HEK293 (cell line): ENCODE measurements around the gene COL11A2.

Experiments
- KLF10 ChIP-seq: fragments of 450-650 bp; IDR thresholded peaks from 2 replicates; pipeline ENCODE4 v1.5.1; 2018; ENCODE audit warnings: missing biosample characterization, mild to moderate bottlenecking, missing genetic modification characterization
- KLF16 ChIP-seq: fragments of 450-650 bp; formaldehyde crosslinking; IDR thresholded peaks from 2 replicates; pipeline ENCODE4 v1.5.1; 2017; ENCODE audit warnings: missing biosample characterization, missing genetic modification characterization
- KLF8 ChIP-seq: fragments of 450-650 bp; formaldehyde crosslinking; IDR thresholded peaks from 2 replicates; pipeline ENCODE4 v1.5.1; 2016; ENCODE audit warnings: missing biosample characterization, missing genetic modification characterization
- ZNF112 ChIP-seq: fragments of 450-650 bp; formaldehyde crosslinking; IDR thresholded peaks from 2 replicates; pipeline ENCODE4 v1.5.0; 2017; ENCODE audit warnings: missing biosample characterization, missing genetic modification characterization
- ZNF146 ChIP-seq: fragments of 450-650 bp; formaldehyde crosslinking; IDR thresholded peaks from 2 replicates; pipeline ENCODE4 v1.5.1; 2016; ENCODE audit warnings: missing biosample characterization, missing genetic modification characterization
- ZNF174 ChIP-seq: fragments of 450-650 bp; formaldehyde crosslinking; IDR thresholded peaks from 2 replicates; pipeline ENCODE4 v1.5.0; 2017; ENCODE audit warnings: missing biosample characterization, mild to moderate bottlenecking, missing genetic modification characterization
- ZNF223 ChIP-seq: fragments of 450-650 bp; formaldehyde crosslinking; IDR thresholded peaks from 2 replicates; pipeline ENCODE4 v1.5.1; 2016; ENCODE audit warnings: missing biosample characterization, missing genetic modification characterization
- ZNF266 ChIP-seq: fragments of 450-650 bp; formaldehyde crosslinking; IDR thresholded peaks from 2 replicates; pipeline ENCODE4 v1.5.1; 2016; ENCODE audit warnings: missing biosample characterization, missing genetic modification characterization, low read depth
- ZNF416 ChIP-seq: fragments of 450-650 bp; formaldehyde crosslinking; IDR thresholded peaks from 2 replicates; pipeline ENCODE4 v1.5.1; 2016; ENCODE audit warnings: missing biosample characterization, missing genetic modification characterization
- ZNF423 ChIP-seq: fragments of 450-650 bp; formaldehyde crosslinking; IDR thresholded peaks from 2 replicates; pipeline ENCODE4 v1.5.1; 2016; ENCODE audit warnings: missing biosample characterization, missing genetic modification characterization
- ZNF510 ChIP-seq: fragments of 450-650 bp; formaldehyde crosslinking; IDR thresholded peaks from 2 replicates; pipeline ENCODE4 v1.5.1; 2018; ENCODE audit warnings: mild to moderate bottlenecking, missing genetic modification characterization, missing biosample characterization; ENCODE audit not compliant: insufficient replicate concordance
- ZNF529 ChIP-seq: fragments of 450-650 bp; formaldehyde crosslinking; IDR thresholded peaks from 2 replicates; pipeline ENCODE4 v1.5.1; 2017; ENCODE audit warnings: missing genetic modification characterization, missing biosample characterization; ENCODE audit not compliant: insufficient replicate concordance
- ZNF624 ChIP-seq: fragments of 450-650 bp; formaldehyde crosslinking; IDR thresholded peaks from 2 replicates; pipeline ENCODE4 v1.5.1; 2017; ENCODE audit warnings: missing biosample characterization, missing genetic modification characterization
- ZNF660 ChIP-seq: fragments of 450-650 bp; IDR thresholded peaks from 2 replicates; pipeline ENCODE4 v1.5.1; 2018; ENCODE audit warnings: missing biosample characterization, mild to moderate bottlenecking, missing genetic modification characterization
- ZXDB ChIP-seq: fragments of 450-650 bp; formaldehyde crosslinking; IDR thresholded peaks from 2 replicates; pipeline ENCODE4 v1.5.1; 2016; ENCODE audit warnings: missing biosample characterization, missing genetic modification characterization
- TF ChIP-seq, protein P1 (sequence below): fragments of 450-650 bp; formaldehyde crosslinking; IDR thresholded peaks from 2 replicates; pipeline ENCODE4 v1.5.1; 2016; ENCODE audit warnings: missing biosample characterization, missing genetic modification characterization
- TF ChIP-seq, protein P2 (sequence below): fragments of 450-650 bp; formaldehyde crosslinking; IDR thresholded peaks from 2 replicates; pipeline ENCODE4 v1.5.1; 2016; ENCODE audit warnings: missing biosample characterization, missing genetic modification characterization
- TF ChIP-seq, protein P3 (sequence below): fragments of 450-650 bp; formaldehyde crosslinking; conservative IDR thresholded peaks from 2 replicates; pipeline ENCODE4 v1.5.1; 2016; ENCODE audit warnings: low read depth, missing biosample characterization, missing genetic modification characterization
- TF ChIP-seq, protein P4 (sequence below): fragments of 450-650 bp; formaldehyde crosslinking; IDR thresholded peaks from 2 replicates; pipeline ENCODE4 v1.5.1; 2016; ENCODE audit warnings: missing biosample characterization, missing genetic modification characterization
- TF ChIP-seq, protein P5 (sequence below): fragments of 450-650 bp; formaldehyde crosslinking; IDR thresholded peaks from 2 replicates; pipeline ENCODE4 v1.5.1; 2017; ENCODE audit warnings: missing biosample characterization, missing genetic modification characterization
- TF ChIP-seq, protein P6 (sequence below): fragments of 450-650 bp; formaldehyde crosslinking; IDR thresholded peaks from 2 replicates; pipeline ENCODE4 v1.5.1; 2016; ENCODE audit warnings: missing biosample characterization, missing genetic modification characterization

Gene COL11A2

DNA sequence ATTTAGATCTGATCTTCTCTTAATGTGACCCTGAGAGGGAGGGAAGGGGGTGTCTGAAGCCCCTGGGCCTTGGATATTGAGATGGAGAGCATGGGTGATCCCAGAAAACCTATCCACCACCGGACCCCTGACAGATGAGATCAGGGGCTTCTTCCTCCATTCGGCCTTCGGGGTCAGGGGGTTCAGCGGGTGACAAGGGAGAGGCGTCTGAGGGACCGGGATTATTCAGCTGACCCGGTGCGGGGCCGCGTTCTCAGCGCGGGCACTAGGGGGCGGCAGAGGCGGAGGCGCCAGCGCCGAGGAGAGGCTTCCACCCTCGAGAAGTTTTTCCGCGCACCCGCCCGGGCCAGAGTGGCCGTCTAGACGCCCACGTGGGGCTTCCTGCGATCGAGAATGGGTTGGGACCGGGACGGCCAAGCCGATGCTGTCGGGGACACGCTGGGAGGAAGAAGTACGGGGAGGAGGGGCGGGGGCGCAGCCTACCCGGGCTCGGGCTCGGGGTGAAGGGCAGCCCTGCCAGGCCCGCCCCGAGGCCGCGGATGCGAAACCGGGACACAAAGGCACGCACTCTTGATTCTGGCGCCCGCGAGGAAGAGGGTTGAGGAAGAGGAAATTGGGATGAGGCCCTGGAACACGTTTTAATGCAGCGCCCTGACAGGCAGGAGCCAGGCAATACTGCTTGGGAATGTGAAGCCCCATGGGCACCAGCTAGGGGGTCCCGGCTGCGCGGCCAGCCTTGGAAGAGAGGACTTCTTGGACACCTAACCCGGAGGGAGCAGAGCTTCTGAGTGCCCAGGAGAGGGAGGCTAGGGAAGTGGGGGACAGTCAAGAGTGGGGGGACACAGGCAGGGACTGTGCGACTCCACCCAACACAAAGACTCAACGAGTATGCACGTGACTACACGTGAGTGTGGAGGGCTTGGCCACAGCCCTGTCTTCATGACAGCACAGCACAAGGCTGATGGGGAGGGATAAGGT is 30.6 kb downstream of the COL11A2 start (continued):
- TF ChIP-seq, protein P1, sequence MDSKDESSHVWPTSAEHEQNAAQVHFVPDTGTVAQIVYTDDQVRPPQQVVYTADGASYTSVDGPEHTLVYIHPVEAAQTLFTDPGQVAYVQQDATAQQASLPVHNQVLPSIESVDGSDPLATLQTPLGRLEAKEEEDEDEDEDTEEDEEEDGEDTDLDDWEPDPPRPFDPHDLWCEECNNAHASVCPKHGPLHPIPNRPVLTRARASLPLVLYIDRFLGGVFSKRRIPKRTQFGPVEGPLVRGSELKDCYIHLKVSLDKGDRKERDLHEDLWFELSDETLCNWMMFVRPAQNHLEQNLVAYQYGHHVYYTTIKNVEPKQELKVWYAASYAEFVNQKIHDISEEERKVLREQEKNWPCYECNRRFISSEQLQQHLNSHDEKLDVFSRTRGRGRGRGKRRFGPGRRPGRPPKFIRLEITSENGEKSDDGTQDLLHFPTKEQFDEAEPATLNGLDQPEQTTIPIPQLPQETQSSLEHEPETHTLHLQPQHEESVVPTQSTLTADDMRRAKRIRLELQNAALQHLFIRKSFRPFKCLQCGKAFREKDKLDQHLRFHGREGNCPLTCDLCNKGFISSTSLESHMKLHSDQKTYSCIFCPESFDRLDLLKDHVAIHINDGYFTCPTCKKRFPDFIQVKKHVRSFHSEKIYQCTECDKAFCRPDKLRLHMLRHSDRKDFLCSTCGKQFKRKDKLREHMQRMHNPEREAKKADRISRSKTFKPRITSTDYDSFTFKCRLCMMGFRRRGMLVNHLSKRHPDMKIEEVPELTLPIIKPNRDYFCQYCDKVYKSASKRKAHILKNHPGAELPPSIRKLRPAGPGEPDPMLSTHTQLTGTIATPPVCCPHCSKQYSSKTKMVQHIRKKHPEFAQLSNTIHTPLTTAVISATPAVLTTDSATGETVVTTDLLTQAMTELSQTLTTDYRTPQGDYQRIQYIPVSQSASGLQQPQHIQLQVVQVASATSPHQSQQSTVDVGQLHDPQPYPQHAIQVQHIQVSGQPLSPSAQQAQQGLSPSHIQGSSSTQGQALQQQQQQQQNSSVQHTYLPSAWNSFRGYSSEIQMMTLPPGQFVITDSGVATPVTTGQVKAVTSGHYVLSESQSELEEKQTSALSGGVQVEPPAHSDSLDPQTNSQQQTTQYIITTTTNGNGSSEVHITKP (tag by site-specific recombination), result peak; percentile 61
- no peak for TF ChIP-seq ZNF416 (tag by site-specific recombination)
- TF ChIP-seq ZNF112 (tag by site-specific recombination), result no peak
- no peak for TF ChIP-seq ZNF660
- TF ChIP-seq, protein P2, sequence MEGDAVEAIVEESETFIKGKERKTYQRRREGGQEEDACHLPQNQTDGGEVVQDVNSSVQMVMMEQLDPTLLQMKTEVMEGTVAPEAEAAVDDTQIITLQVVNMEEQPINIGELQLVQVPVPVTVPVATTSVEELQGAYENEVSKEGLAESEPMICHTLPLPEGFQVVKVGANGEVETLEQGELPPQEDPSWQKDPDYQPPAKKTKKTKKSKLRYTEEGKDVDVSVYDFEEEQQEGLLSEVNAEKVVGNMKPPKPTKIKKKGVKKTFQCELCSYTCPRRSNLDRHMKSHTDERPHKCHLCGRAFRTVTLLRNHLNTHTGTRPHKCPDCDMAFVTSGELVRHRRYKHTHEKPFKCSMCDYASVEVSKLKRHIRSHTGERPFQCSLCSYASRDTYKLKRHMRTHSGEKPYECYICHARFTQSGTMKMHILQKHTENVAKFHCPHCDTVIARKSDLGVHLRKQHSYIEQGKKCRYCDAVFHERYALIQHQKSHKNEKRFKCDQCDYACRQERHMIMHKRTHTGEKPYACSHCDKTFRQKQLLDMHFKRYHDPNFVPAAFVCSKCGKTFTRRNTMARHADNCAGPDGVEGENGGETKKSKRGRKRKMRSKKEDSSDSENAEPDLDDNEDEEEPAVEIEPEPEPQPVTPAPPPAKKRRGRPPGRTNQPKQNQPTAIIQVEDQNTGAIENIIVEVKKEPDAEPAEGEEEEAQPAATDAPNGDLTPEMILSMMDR (tag by site-specific recombination), result peak; percentile 90
- no peak for TF ChIP-seq ZNF510 (tag by site-specific recombination)
- TF ChIP-seq, protein P3, sequence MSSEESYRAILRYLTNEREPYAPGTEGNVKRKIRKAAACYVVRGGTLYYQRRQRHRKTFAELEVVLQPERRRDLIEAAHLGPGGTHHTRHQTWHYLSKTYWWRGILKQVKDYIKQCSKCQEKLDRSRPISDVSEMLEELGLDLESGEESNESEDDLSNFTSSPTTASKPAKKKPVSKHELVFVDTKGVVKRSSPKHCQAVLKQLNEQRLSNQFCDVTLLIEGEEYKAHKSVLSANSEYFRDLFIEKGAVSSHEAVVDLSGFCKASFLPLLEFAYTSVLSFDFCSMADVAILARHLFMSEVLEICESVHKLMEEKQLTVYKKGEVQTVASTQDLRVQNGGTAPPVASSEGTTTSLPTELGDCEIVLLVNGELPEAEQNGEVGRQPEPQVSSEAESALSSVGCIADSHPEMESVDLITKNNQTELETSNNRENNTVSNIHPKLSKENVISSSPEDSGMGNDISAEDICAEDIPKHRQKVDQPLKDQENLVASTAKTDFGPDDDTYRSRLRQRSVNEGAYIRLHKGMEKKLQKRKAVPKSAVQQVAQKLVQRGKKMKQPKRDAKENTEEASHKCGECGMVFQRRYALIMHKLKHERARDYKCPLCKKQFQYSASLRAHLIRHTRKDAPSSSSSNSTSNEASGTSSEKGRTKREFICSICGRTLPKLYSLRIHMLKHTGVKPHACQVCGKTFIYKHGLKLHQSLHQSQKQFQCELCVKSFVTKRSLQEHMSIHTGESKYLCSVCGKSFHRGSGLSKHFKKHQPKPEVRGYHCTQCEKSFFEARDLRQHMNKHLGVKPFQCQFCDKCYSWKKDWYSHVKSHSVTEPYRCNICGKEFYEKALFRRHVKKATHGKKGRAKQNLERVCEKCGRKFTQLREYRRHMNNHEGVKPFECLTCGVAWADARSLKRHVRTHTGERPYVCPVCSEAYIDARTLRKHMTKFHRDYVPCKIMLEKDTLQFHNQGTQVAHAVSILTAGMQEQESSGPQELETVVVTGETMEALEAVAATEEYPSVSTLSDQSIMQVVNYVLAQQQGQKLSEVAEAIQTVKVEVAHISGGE (tag by site-specific recombination), result no peak
- no peak for TF ChIP-seq ZNF529 (tag by site-specific recombination)
- TF ChIP-seq ZNF423 (tag by site-specific recombination), result no peak
- peak; percentile 74 for TF ChIP-seq ZXDB
- no peak for TF ChIP-seq ZNF266 (tag by site-specific recombination)
- peak; percentile 51; the same call in 1 of the 2 replicates for TF ChIP-seq KLF8 (tag by site-specific recombination)
- no peak for TF ChIP-seq ZNF624 (tag by site-specific recombination)
- TF ChIP-seq, protein P4, sequence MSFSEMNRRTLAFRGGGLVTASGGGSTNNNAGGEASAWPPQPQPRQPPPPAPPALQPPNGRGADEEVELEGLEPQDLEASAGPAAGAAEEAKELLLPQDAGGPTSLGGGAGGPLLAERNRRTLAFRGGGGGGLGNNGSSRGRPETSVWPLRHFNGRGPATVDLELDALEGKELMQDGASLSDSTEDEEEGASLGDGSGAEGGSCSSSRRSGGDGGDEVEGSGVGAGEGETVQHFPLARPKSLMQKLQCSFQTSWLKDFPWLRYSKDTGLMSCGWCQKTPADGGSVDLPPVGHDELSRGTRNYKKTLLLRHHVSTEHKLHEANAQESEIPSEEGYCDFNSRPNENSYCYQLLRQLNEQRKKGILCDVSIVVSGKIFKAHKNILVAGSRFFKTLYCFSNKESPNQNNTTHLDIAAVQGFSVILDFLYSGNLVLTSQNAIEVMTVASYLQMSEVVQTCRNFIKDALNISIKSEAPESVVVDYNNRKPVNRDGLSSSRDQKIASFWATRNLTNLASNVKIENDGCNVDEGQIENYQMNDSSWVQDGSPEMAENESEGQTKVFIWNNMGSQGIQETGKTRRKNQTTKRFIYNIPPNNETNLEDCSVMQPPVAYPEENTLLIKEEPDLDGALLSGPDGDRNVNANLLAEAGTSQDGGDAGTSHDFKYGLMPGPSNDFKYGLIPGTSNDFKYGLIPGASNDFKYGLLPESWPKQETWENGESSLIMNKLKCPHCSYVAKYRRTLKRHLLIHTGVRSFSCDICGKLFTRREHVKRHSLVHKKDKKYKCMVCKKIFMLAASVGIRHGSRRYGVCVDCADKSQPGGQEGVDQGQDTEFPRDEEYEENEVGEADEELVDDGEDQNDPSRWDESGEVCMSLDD, result peak; percentile 72
- TF ChIP-seq, protein P5, sequence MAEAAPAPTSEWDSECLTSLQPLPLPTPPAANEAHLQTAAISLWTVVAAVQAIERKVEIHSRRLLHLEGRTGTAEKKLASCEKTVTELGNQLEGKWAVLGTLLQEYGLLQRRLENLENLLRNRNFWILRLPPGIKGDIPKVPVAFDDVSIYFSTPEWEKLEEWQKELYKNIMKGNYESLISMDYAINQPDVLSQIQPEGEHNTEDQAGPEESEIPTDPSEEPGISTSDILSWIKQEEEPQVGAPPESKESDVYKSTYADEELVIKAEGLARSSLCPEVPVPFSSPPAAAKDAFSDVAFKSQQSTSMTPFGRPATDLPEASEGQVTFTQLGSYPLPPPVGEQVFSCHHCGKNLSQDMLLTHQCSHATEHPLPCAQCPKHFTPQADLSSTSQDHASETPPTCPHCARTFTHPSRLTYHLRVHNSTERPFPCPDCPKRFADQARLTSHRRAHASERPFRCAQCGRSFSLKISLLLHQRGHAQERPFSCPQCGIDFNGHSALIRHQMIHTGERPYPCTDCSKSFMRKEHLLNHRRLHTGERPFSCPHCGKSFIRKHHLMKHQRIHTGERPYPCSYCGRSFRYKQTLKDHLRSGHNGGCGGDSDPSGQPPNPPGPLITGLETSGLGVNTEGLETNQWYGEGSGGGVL (tag by site-specific recombination), result peak; percentile 76
- TF ChIP-seq ZNF223 (tag by site-specific recombination), result no peak
- TF ChIP-seq KLF10, result 0 out of 2 replicates have a peak, but pooled peaks have one; percentile 14
- TF ChIP-seq ZNF146, result no peak
- no peak for TF ChIP-seq KLF16 (tag by site-specific recombination)
- no peak for TF ChIP-seq ZNF174 (tag by site-specific recombination)
- TF ChIP-seq, protein P6, sequence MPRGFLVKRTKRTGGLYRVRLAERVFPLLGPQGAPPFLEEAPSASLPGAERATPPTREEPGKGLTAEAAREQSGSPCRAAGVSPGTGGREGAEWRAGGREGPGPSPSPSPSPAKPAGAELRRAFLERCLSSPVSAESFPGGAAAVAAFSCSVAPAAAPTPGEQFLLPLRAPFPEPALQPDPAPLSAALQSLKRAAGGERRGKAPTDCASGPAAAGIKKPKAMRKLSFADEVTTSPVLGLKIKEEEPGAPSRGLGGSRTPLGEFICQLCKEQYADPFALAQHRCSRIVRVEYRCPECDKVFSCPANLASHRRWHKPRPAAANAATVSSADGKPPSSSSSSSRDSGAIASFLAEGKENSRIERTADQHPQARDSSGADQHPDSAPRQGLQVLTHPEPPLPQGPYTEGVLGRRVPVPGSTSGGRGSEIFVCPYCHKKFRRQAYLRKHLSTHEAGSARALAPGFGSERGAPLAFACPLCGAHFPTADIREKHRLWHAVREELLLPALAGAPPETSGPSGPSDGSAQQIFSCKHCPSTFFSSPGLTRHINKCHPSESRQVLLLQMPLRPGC, result no peak
